Neutrophil (primary cell): ENCODE results near the gene RNF130.

Experiments used
- H3K27ac ChIP-seq: fragments of 200-600 bp; sonication (generic); 2 replicates; pipeline ENCODE4 v1.5.1; 2016; ENCODE audit warnings: mild to moderate bottlenecking, moderate library complexity
- H3K27me3 ChIP-seq: fragments of 200-600 bp; sonication (generic); 2 replicates; pipeline ENCODE4 v1.6.0; 2016; ENCODE audit warnings: mild to moderate bottlenecking
- H3K36me3 ChIP-seq: fragments of 200-600 bp; sonication (generic); 2 replicates; pipeline ENCODE4 v1.5.1; 2017
- H3K4me1 ChIP-seq, 2 experiments: fragments of 200-600 bp in 1 of 2; sonication (generic) in 1 of 2; 1 replicate in 1 of 2; 2 replicates in 1 of 2; pipeline versions ENCODE4 v1.5.1 to v1.6.1; 2013 to 2016; ENCODE audit warnings: low read depth in 1 of 2, low read length in 1 of 2, mild to moderate bottlenecking in 1 of 2, moderate library complexity in 1 of 2; ENCODE audit not compliant: control insufficient read depth in 1 of 2, insufficient read depth in 1 of 2
- H3K4me3 ChIP-seq, 2 experiments: fragments of 200-600 bp in 1 of 2; sonication (generic) in 1 of 2; 1 replicate in 1 of 2; 2 replicates in 1 of 2; pipeline ENCODE4 v1.5.1; 2013 to 2016; ENCODE audit warnings: low read depth in 1 of 2, low read length in 1 of 2, mild to moderate bottlenecking in 1 of 2, moderate library complexity in 1 of 2
- H3K9me3 ChIP-seq: fragments of 200-600 bp; sonication (generic); 2 replicates; pipeline ENCODE4 v1.5.1; 2016
- CTCF ChIP-seq: fragments of 200-600 bp; sonication (generic); IDR thresholded peaks from 2 replicates; pipeline ENCODE4 v1.5.1; 2016; ENCODE audit warnings: antibody characterized with exemption

RNF130 gene

GRCh38 chr5:180074462-180074861 is 2.9 kb upstream of the RNF130 start:
- H3K9me3 ChIP-seq, result no peaks in the 10 kb centered on the region
- peaks cover 14 to 23% of the 10 kb centered on the region in 2 experiments for H3K4me1 ChIP-seq
- no peak overlapping the region for H3K4me3 ChIP-seq
- no peaks in the 10 kb centered on the region for H3K36me3 ChIP-seq
- peaks cover 11% of the 10 kb centered on the region for H3K27me3 ChIP-seq
- no peak for TF ChIP-seq CTCF
- no peak overlapping the region for H3K27ac ChIP-seq

- peak overlapping the region; percentile 73 to 76 for H3K4me3 ChIP-seq
- H3K9me3 ChIP-seq, result no peaks in the 10 kb centered on the region
- TF ChIP-seq CTCF, result no peak
- no peaks in the 10 kb centered on the region for H3K36me3 ChIP-seq
- peak overlapping the region; percentile 99 for H3K27ac ChIP-seq
- no peaks in the 10 kb centered on the region for H3K27me3 ChIP-seq
- H3K4me1 ChIP-seq, result peaks cover 34 to 42% of the 10 kb centered on the region in 2 experiments
Observed at GRCh38 chr5:180072556-180072955, 997 bp upstream of the RNF130 start.

GRCh38 chr5:180072256-180072548 is 643 bp upstream of the RNF130 start:
- TF ChIP-seq CTCF, result no peak
- Histone ChIP-seq H3K4me1 (peaks cover 37 to 44% of the 10 kb centered on the region in 2 experiments), H3K27me3 (no peaks in the 10 kb centered on the region), H3K36me3 (no peaks in the 10 kb centered on the region), H3K4me3 (peak overlapping the region; percentile 73 to 76), H3K27ac (peak overlapping the region; percentile 99), H3K9me3 (no peaks in the 10 kb centered on the region)

GRCh38 chr5:180070756-180071530 is 616 bp downstream of the RNF130 start:
- peaks cover 44% of the 10 kb centered on the region in 2 experiments for H3K4me1 ChIP-seq
- H3K4me3 ChIP-seq, result peak overlapping the region; percentile 73 to 76
- no peaks in the 10 kb centered on the region for H3K9me3 ChIP-seq
- no peaks in the 10 kb centered on the region for H3K36me3 ChIP-seq
- peak overlapping the region; percentile 99 for H3K27ac ChIP-seq
- no peaks in the 10 kb centered on the region for H3K27me3 ChIP-seq
- no peak for TF ChIP-seq CTCF

GRCh38 chr5:180069589-180070247 is 1.8 kb downstream of the RNF130 start:
- peak; percentile 16 for TF ChIP-seq CTCF
- H3K27ac ChIP-seq, result peak overlapping the region; percentile 99

More at GRCh38 chr5:180069589-180070247, 1.8 kb downstream of the RNF130 start:
- no peaks in the 10 kb centered on the region for H3K27me3 ChIP-seq
- peaks cover 44 to 49% of the 10 kb centered on the region in 2 experiments for H3K4me1 ChIP-seq
- H3K36me3 ChIP-seq, result no peaks in the 10 kb centered on the region
- H3K9me3 ChIP-seq, result no peaks in the 10 kb centered on the region
- peak overlapping the region; percentile 73 to 76 for H3K4me3 ChIP-seq
